Fibroblast of lung (primary cell): ENCODE results near the gene FAM107B. TPM values are rescaled to one million over a fixed set of nuclear protein-coding genes. Genes with fewer than 3 reads are reported as not detected.

Experiments used
- DNase-seq, 2 donors: peaks; one replicate each; pipeline versions ENCODE4 v3.0.0 to v3.0.0-alpha.2; 2010; ENCODE audit warnings: low read depth in 2 of 2
- H2AFZ ChIP-seq: 2 replicates; pipeline ENCODE4 v1.5.1; 2012; ENCODE audit warnings: low read length, control low read depth, inconsistent platforms
- H3K27ac ChIP-seq: 2 replicates; pipeline ENCODE4 v1.5.1; 2011; ENCODE audit warnings: low read length, control low read depth; ENCODE audit not compliant: insufficient read depth
- H3K27me3 ChIP-seq: 2 replicates; pipeline ENCODE4 v1.5.1; 2011; ENCODE audit warnings: mild to moderate bottlenecking, low read length; ENCODE audit not compliant: control insufficient read depth, insufficient read depth
- H3K36me3 ChIP-seq: 2 replicates; pipeline ENCODE4 v1.5.1; 2011; ENCODE audit warnings: low read length; ENCODE audit not compliant: control insufficient read depth, insufficient read depth
- H3K4me1 ChIP-seq: 2 replicates; pipeline ENCODE4 v1.5.1; 2011; ENCODE audit warnings: low read length; ENCODE audit not compliant: control insufficient read depth, insufficient read depth; ENCODE audit errors: extremely low read depth
- H3K4me2 ChIP-seq: 2 replicates; pipeline ENCODE4 v1.5.1; 2011; ENCODE audit warnings: low read length, control low read depth; ENCODE audit not compliant: insufficient read depth; ENCODE audit errors: extremely low read depth
- H3K4me3 ChIP-seq, 4 experiments: fragments of 200-600 bp in 1 of 4; sonication (generic) in 1 of 4; replicated peaks in 1 of 4; 2 replicates each; pipeline ENCODE4 v1.5.1; 2011 to 2016; ENCODE audit warnings: low read length in 4 of 4, low read depth in 3 of 4, mild to moderate bottlenecking in 3 of 4, control low read depth in 2 of 4, inconsistent platforms in 1 of 4, mixed read lengths in 1 of 4; ENCODE audit not compliant: insufficient read depth in 1 of 4; ENCODE audit errors: control extremely low read depth in 1 of 4
- H3K79me2 ChIP-seq: 2 replicates; pipeline ENCODE4 v1.5.1; 2012; ENCODE audit warnings: mild to moderate bottlenecking, low read length, inconsistent platforms; ENCODE audit not compliant: control insufficient read depth, insufficient read depth
- H3K9ac ChIP-seq: 2 replicates; pipeline ENCODE4 v1.5.1; 2011; ENCODE audit warnings: mild to moderate bottlenecking, low read length, control low read depth; ENCODE audit not compliant: insufficient read depth
- H3K9me3 ChIP-seq: 2 replicates; pipeline ENCODE4 v1.5.1; 2012; ENCODE audit warnings: low read depth, low read length; ENCODE audit not compliant: control insufficient read depth, insufficient read depth
- H4K20me1 ChIP-seq: 2 replicates; pipeline ENCODE4 v1.5.1; 2011; ENCODE audit warnings: low read length; ENCODE audit not compliant: control insufficient read depth, insufficient read depth; ENCODE audit errors: extremely low read depth
- EZH2 ChIP-seq: IDR thresholded peaks from 2 replicates; pipeline ENCODE4 v1.5.1; 2012; ENCODE audit warnings: low read length, control low read depth, mild to moderate bottlenecking; ENCODE audit errors: missing control alignments
- polyA plus RNA-seq, 2 donors: library from polyadenylated mRNA; depleted of rRNA in 1 of 2; stranded (reverse) in 1 of 2; unstranded in 1 of 2; fragments of >200 nt; gene quantifications; 2 replicates each; pipeline ENCODE4 v1.2.1, GENCODE V29; 2011 to 2012; ENCODE audit warnings: missing spikeins in 1 of 2
- total RNA-seq: library from RNA; depleted of rRNA; stranded (reverse); fragments of >200 nt; gene quantifications from 2 replicates; pipeline ENCODE4 v1.2.1, GENCODE V29; 2014
- TF ChIP-seq, protein P1 (sequence below), 2 donors: IDR thresholded peaks in 1 of 2; conservative IDR thresholded peaks in 1 of 2; 1 replicate in 1 of 2; 2 replicates in 1 of 2; pipeline ENCODE4 v1.5.1; 2011 to 2012; ENCODE audit warnings: low read length in 2 of 2, control low read depth in 1 of 2, inconsistent platforms in 1 of 2, low read depth in 1 of 2, mild to moderate bottlenecking in 1 of 2

FAM107B gene
- total and polyA plus RNA-seq, 2 donors (not counting 1 experiment from before 2014, with no cell fraction given) = 29.0 to 36.0 TPM

DNA sequence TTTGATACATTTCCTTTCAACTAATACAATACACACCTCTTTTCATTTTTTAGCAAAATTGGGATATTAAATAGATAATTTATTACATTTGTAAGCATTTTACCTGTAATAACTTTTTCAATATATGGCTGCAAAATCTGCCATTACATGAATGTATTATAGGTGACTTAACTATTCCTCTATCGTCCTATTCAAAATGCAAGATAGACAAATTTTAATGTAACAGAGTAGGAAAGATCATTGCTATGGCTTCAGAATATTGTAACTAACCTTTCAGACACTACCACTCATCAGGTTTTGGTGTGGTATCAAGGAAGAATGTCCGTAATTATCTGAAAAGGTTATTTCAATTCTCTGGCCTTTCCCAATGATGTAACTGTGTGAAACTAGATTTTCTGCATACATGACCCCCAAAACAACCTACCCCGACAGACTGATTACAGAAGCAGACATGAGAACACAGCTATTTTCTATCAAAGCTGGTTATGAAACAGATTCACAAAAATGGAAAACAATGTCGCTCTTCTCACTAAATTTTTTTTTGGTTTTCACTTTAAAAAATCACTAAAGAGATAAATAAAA lies 211.2 kb downstream of the FAM107B start:
- Histone ChIP-seq H3K4me2 (no peak overlapping the region), H4K20me1 (no peaks in the 10 kb centered on the region), H3K27me3 (no peaks in the 10 kb centered on the region), H3K4me1 (no peaks in the 10 kb centered on the region), H3K79me2 (peaks cover 55% of the 10 kb centered on the region), H3K36me3 (peaks cover 2% of the 10 kb centered on the region), H3K9ac (no peak overlapping the region), H3K27ac (no peak overlapping the region), H3K9me3 (no peaks in the 10 kb centered on the region), H2AFZ (no peak overlapping the region), H3K4me3 (no peak overlapping the region)
- no peak for TF ChIP-seq EZH2
- TF ChIP-seq, protein P1, sequence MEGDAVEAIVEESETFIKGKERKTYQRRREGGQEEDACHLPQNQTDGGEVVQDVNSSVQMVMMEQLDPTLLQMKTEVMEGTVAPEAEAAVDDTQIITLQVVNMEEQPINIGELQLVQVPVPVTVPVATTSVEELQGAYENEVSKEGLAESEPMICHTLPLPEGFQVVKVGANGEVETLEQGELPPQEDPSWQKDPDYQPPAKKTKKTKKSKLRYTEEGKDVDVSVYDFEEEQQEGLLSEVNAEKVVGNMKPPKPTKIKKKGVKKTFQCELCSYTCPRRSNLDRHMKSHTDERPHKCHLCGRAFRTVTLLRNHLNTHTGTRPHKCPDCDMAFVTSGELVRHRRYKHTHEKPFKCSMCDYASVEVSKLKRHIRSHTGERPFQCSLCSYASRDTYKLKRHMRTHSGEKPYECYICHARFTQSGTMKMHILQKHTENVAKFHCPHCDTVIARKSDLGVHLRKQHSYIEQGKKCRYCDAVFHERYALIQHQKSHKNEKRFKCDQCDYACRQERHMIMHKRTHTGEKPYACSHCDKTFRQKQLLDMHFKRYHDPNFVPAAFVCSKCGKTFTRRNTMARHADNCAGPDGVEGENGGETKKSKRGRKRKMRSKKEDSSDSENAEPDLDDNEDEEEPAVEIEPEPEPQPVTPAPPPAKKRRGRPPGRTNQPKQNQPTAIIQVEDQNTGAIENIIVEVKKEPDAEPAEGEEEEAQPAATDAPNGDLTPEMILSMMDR (conservative IDR thresholded peaks at IDR 0.05 in 1 of 2, IDR thresholded peaks at IDR 0.05 in 1 of 2; ENCODE audit: low read depth in 1 of 2, low read length in 2 of 2) = no peak
- DNase-seq = no peak

DNA sequence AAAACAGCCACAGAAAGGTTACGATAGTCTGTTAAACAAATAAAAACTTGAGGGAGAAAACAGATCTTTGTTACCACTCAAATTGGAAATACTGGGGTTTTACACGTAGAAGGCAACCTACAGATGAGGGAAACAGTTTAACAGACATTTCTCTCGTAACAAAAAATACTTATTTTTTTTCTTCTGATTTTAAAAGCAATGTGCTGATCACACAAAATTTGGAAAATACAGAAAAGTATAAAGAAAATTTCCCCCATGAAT lies 211.7 kb downstream of the FAM107B start:
- no peak for DNase-seq
- no peaks in the 10 kb centered on the region for H3K9me3 ChIP-seq
- no peak overlapping the region for H3K9ac ChIP-seq
- H2AFZ ChIP-seq = no peak overlapping the region
- no peak overlapping the region for H3K4me2 ChIP-seq
- no peaks in the 10 kb centered on the region for H3K27me3 ChIP-seq
- H3K36me3 ChIP-seq = no peaks in the 10 kb centered on the region
- H3K4me3 ChIP-seq = no peak overlapping the region
- H3K4me1 ChIP-seq = no peaks in the 10 kb centered on the region
- H3K27ac ChIP-seq = no peak overlapping the region
- no peak for TF ChIP-seq EZH2
- TF ChIP-seq, protein P1 (conservative IDR thresholded peaks at IDR 0.05 in 1 of 2, IDR thresholded peaks at IDR 0.05 in 1 of 2; ENCODE audit: low read depth in 1 of 2, low read length in 2 of 2) = no peak
- no peaks in the 10 kb centered on the region for H4K20me1 ChIP-seq
- H3K79me2 ChIP-seq = peaks cover 56% of the 10 kb centered on the region

DNA sequence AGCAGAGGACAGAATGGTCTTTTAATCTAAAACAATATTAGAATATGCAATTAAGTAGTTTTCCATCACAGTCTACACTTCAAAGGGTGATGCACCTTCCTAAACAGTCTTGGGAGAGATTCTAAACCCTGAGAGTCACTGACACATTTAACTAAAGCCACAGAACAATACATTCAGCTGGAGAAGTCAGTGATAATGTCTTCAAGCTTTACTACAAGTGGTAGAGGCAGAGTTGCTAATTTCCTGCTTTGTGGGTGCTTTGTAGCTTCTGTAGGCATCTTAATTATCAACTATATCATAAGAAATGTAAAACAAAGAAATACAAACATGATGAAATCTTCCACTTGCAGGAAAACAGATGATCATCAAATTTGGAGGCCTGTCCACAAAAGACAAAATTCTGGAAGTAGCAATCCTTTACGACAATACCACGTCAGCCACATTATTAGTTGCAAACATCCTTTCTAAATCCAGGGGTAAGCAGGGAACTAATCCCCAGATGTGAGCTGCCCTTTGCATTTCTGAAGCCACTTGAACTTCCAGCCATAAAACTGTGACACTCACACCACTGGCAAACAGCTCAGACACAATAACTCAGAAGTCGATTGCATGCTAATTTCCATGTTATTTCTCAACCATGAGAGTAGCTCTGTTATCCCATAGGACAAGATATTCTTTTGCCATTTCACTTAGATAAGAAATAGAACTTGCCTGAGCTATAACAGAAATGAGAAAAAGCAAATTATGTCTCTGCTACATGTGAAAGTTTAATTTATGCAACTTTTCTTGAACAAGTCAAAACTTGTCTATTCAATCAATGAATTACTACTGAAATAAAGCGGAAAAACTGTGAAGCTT lies 212.2 kb downstream of the FAM107B start:
- DNase-seq = no peak
- H4K20me1 ChIP-seq = no peaks in the 10 kb centered on the region
- H3K27ac ChIP-seq = no peak overlapping the region
- peaks cover 56% of the 10 kb centered on the region for H3K79me2 ChIP-seq
- H3K9ac ChIP-seq = no peak overlapping the region
- TF ChIP-seq EZH2 = no peak
- TF ChIP-seq, protein P1 (conservative IDR thresholded peaks at IDR 0.05 in 1 of 2, IDR thresholded peaks at IDR 0.05 in 1 of 2; ENCODE audit: low read depth in 1 of 2, low read length in 2 of 2) = no peak
- H3K4me3 ChIP-seq = no peak overlapping the region
- H3K27me3 ChIP-seq = no peaks in the 10 kb centered on the region
- H3K36me3 ChIP-seq = no peaks in the 10 kb centered on the region
- H3K9me3 ChIP-seq = no peaks in the 10 kb centered on the region
- no peak overlapping the region for H3K4me2 ChIP-seq
- H3K4me1 ChIP-seq = no peaks in the 10 kb centered on the region
- no peak overlapping the region for H2AFZ ChIP-seq
